ENCODE results near the gene NDUFS4. TPM values are rescaled to one million over a fixed set of nuclear protein-coding genes. Genes with fewer than 3 reads are reported as not detected.

NDUFS4 gene
- total RNA-seq, 1 donor from 2014 or later = 3.0 TPM

DNA sequence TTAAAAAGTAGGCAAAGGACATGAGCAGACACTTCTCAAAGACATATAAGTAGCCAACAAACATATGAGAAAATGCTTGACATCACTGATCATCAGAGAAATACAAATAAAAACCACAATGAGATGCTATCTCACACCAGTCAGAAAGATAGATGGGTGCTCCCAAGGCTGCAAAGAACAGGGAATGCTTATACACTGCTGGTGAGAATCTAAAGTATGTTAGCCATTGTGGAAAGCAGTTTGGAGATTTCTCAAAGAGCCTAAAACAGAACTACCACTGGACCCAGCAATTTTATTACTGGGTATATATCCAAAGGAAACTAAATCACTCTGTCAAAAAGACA, 154.2 kb downstream of the NDUFS4 start:
- H3K27ac ChIP-seq = no peak overlapping the region
- H3K4me3 ChIP-seq = no peak overlapping the region
- no peaks in the 10 kb centered on the region for H3K4me1 ChIP-seq
- H3K36me3 ChIP-seq = no peaks in the 10 kb centered on the region
- no peaks in the 10 kb centered on the region for H3K27me3 ChIP-seq
- TF ChIP-seq, protein P1, sequence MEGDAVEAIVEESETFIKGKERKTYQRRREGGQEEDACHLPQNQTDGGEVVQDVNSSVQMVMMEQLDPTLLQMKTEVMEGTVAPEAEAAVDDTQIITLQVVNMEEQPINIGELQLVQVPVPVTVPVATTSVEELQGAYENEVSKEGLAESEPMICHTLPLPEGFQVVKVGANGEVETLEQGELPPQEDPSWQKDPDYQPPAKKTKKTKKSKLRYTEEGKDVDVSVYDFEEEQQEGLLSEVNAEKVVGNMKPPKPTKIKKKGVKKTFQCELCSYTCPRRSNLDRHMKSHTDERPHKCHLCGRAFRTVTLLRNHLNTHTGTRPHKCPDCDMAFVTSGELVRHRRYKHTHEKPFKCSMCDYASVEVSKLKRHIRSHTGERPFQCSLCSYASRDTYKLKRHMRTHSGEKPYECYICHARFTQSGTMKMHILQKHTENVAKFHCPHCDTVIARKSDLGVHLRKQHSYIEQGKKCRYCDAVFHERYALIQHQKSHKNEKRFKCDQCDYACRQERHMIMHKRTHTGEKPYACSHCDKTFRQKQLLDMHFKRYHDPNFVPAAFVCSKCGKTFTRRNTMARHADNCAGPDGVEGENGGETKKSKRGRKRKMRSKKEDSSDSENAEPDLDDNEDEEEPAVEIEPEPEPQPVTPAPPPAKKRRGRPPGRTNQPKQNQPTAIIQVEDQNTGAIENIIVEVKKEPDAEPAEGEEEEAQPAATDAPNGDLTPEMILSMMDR (IDR thresholded peaks at IDR 0.05) = no peak
- DNase-seq (ENCODE audit: low spot score in 2 of 2) = no peak
- intact Hi-C loops (cut with DNase I) = no loop called here
- H3K9me3 ChIP-seq = peaks cover 3 to 16% of the 10 kb centered on the region in 2 donors

DNA sequence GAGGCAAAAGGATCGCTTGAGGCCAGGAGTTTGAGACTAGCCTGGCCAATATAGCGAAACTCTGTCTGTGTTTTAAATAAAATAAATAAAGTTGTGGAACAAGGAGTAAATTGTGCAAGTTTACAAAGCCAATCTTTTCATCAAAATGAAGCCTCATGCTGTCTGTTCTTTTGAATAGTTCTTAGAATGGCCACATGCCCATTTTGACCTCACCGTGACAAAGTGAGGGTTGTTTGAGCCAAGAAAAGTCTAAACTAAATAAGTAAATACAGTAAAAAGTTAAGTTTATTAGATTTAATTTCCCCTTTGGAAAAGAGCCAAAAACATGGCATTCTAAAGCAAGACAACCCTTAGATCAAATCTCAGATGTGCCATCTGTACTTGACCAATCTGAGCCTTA, 165.7 kb downstream of the NDUFS4 start:
- intact Hi-C loops (cut with DNase I) = no loop called here
- H3K27me3 ChIP-seq = no peaks in the 10 kb centered on the region
- TF ChIP-seq, protein P1 (IDR thresholded peaks at IDR 0.05) = no peak
- no peak overlapping the region for H3K4me3 ChIP-seq
- no peak for DNase-seq (ENCODE audit: low spot score in 2 of 2)
- H3K27ac ChIP-seq = no peak overlapping the region
- no peaks in the 10 kb centered on the region for H3K4me1 ChIP-seq
- H3K36me3 ChIP-seq = no peaks in the 10 kb centered on the region
- H3K9me3 ChIP-seq = no peaks in the 10 kb centered on the region

DNA sequence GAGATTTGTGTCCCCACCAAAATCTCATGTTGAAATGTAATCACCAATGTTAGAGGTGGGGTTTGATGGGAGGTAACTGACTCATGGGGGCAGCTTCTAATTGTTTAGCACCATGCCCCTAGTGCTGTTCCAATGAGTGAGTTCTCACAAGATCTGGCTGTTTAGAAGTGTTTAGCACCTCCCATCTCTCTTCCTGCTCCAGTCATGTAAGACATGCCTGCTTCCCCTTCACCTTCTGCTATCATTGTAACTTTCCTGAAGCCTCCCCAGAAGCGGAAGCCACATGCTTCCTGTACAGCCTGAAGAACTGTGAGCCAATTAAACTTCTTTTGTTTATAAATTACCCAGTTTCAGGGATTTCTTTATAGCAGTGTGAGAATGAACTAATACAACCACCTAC, 170.5 kb downstream of the NDUFS4 start:
- no peaks in the 10 kb centered on the region for H3K27me3 ChIP-seq
- H3K27ac ChIP-seq = no peak overlapping the region
- no peak overlapping the region for H3K4me3 ChIP-seq
- no peaks in the 10 kb centered on the region for H3K9me3 ChIP-seq
- no peaks in the 10 kb centered on the region for H3K36me3 ChIP-seq
- intact Hi-C loops (cut with DNase I) = no loop called here
- TF ChIP-seq, protein P1 (IDR thresholded peaks at IDR 0.05) = no peak
- no peak for DNase-seq (ENCODE audit: low spot score in 2 of 2)
- no peaks in the 10 kb centered on the region for H3K4me1 ChIP-seq

Other genes starting within 250 kb of the NDUFS4 start
- gene FST, start 80.0 kb upstream of the NDUFS4 start, total RNA-seq = 0.21 TPM